WTC11 (cell line): ENCODE data around the gene RGL2. TPM values are rescaled to one million over a fixed set of nuclear protein-coding genes. Genes with fewer than 3 reads are reported as not detected.
A peak's percentile ranks its signal among the peaks of the same experiment; 100 is the strongest.

Experiments used
- ATAC-seq: fragments of 200-7000 bp; cut with Tn5 transposase; 2 replicates; pipeline ENCODE4 v1.10.0; 2021; ENCODE audit warnings: mild to moderate bottlenecking, moderate library complexity
- CTCF ChIA-PET: fragments of 300-600 bp; sonication (Branson Sonifier 250); formaldehyde crosslinking; loops from one replicate; lab custom pipeline; 2021; ENCODE audit warnings: antibody characterized with exemption; lab: Charles Lee
- POLR2A ChIA-PET: fragments of 350-600 bp; sonication (Branson Sonifier 250); formaldehyde crosslinking; loops from one replicate; lab custom pipeline; 2021; ENCODE audit warnings: antibody characterized with exemption; lab: Charles Lee
- DNase-seq: peaks from one replicate; pipeline ENCODE4 v3.0.0; 2021; ENCODE audit warnings: low spot score
- H3K27ac Mint-ChIP-seq: 2 replicates; pipeline ENCODE4 v1.8.0; 2021; ENCODE audit warnings: mixed read lengths
- H3K27me3 Mint-ChIP-seq: 2 replicates; pipeline ENCODE4 v1.8.0; 2021; ENCODE audit warnings: low read depth, mild to moderate bottlenecking, moderate library complexity, mixed read lengths
- H3K36me3 Mint-ChIP-seq: 2 replicates; pipeline ENCODE4 v1.8.0; 2021; ENCODE audit warnings: mixed read lengths
- H3K4me1 Mint-ChIP-seq: 2 replicates; pipeline ENCODE4 v1.8.0; 2022; ENCODE audit warnings: mixed read lengths
- H3K4me3 Mint-ChIP-seq: 2 replicates; pipeline ENCODE4 v1.8.0; 2021; ENCODE audit warnings: mild to moderate bottlenecking, moderate library complexity, mixed read lengths
- H3K9me3 Mint-ChIP-seq: 2 replicates; pipeline ENCODE4 v1.8.0; 2021; ENCODE audit warnings: mixed read lengths
- EMX1 ChIP-seq: fragments of 250-450 bp; sonication (Bioruptor Pico); IDR thresholded peaks from 2 replicates; pipeline ENCODE4 v1.8.0; 2021; ENCODE audit warnings: mild to moderate bottlenecking
- ESRRA ChIP-seq: sonication (generic); formaldehyde crosslinking; IDR thresholded peaks from 2 replicates; pipeline ENCODE4 v1.8.1; 2022; ENCODE audit warnings: mild to moderate bottlenecking, missing genetic modification reagents, borderline replicate concordance
- ETV6 ChIP-seq: sonication (generic); formaldehyde crosslinking; IDR thresholded peaks from 2 replicates; pipeline ENCODE4 v1.8.1; 2022; ENCODE audit warnings: mild to moderate bottlenecking, missing genetic modification reagents
- FOXK1 ChIP-seq: sonication (generic); formaldehyde crosslinking; IDR thresholded peaks from 2 replicates; pipeline ENCODE4 v1.8.0; 2022; ENCODE audit warnings: mild to moderate bottlenecking, moderate library complexity, missing genetic modification reagents
- FOXP1 ChIP-seq: sonication (generic); formaldehyde crosslinking; IDR thresholded peaks from 2 replicates; pipeline ENCODE4 v1.8.0; 2022; ENCODE audit warnings: missing genetic modification reagents, mild to moderate bottlenecking, moderate library complexity, borderline replicate concordance
- NFE2L1 ChIP-seq: sonication (generic); formaldehyde crosslinking; IDR thresholded peaks from 2 replicates; pipeline ENCODE4 v1.8.1; 2023; ENCODE audit warnings: missing genetic modification reagents
- NR1H2 ChIP-seq: sonication (generic); formaldehyde crosslinking; IDR thresholded peaks from 2 replicates; pipeline ENCODE4 v1.9.0; 2021; ENCODE audit warnings: mild to moderate bottlenecking, moderate library complexity, missing genetic modification reagents
- OVOL2 ChIP-seq: fragments of 250-450 bp; sonication (Bioruptor Pico); IDR thresholded peaks from 2 replicates; pipeline ENCODE4 v1.9.0; 2021; ENCODE audit warnings: mild to moderate bottlenecking, borderline replicate concordance
- SP1 ChIP-seq: sonication (generic); formaldehyde crosslinking; conservative IDR thresholded peaks from 2 replicates; pipeline ENCODE4 v1.8.1; 2022; ENCODE audit warnings: missing genetic modification reagents
- TCF7 ChIP-seq: sonication (generic); formaldehyde crosslinking; IDR thresholded peaks from 2 replicates; pipeline ENCODE4 v1.8.0; 2022; ENCODE audit warnings: mild to moderate bottlenecking, low read depth, missing genetic modification reagents, moderate library complexity
- TP53 ChIP-seq: sonication (generic); formaldehyde crosslinking; IDR thresholded peaks from 2 replicates; pipeline ENCODE4 v1.8.1; 2023; ENCODE audit warnings: mild to moderate bottlenecking, missing genetic modification reagents
- ZNF138 ChIP-seq: sonication (generic); formaldehyde crosslinking; conservative IDR thresholded peaks from 2 replicates; pipeline ENCODE4 v1.8.1; 2022; ENCODE audit warnings: mild to moderate bottlenecking, moderate library complexity, missing genetic modification reagents
- ZNF416 ChIP-seq: fragments of 250-450 bp; sonication (Bioruptor Pico); IDR thresholded peaks from 2 replicates; pipeline ENCODE4 v1.9.0; 2021; ENCODE audit warnings: mild to moderate bottlenecking, inconsistent platforms
- ZNF423 ChIP-seq: fragments of 250-450 bp; sonication (Bioruptor Pico); IDR thresholded peaks from 2 replicates; pipeline ENCODE4 v2.1.2; 2022; ENCODE audit warnings: mild to moderate bottlenecking, moderate library complexity
- total RNA-seq: library from RNA; stranded (reverse); gene quantifications from 3 replicates; pipeline ENCODE4 v1.2.3, GENCODE V29; 2021
- TF ChIP-seq, protein P1 (sequence below): sonication (generic); formaldehyde crosslinking; IDR thresholded peaks from 2 replicates; pipeline ENCODE4 v1.8.0; 2022; ENCODE audit warnings: mild to moderate bottlenecking, missing genetic modification reagents
- TF ChIP-seq, protein P2 (sequence below): sonication (generic); formaldehyde crosslinking; IDR thresholded peaks from 2 replicates; pipeline ENCODE4 v1.8.1; 2023; ENCODE audit warnings: mild to moderate bottlenecking, moderate library complexity, missing genetic modification reagents
- TF ChIP-seq, protein P3 (sequence below): sonication (generic); formaldehyde crosslinking; IDR thresholded peaks from 2 replicates; pipeline ENCODE4 v1.8.1; 2022; ENCODE audit warnings: mild to moderate bottlenecking, missing genetic modification reagents, moderate library complexity, borderline replicate concordance
- TF ChIP-seq, protein P4 (sequence below): sonication (generic); formaldehyde crosslinking; IDR thresholded peaks from 2 replicates; pipeline ENCODE4 v1.8.0; 2022; ENCODE audit warnings: missing genetic modification reagents
- TF ChIP-seq, protein P5 (sequence below): sonication (generic); formaldehyde crosslinking; IDR thresholded peaks from 2 replicates; pipeline ENCODE4 v1.8.1; 2022; ENCODE audit warnings: mild to moderate bottlenecking, moderate library complexity, missing genetic modification reagents
- TF ChIP-seq, protein P6 (sequence below): sonication (generic); formaldehyde crosslinking; IDR thresholded peaks from 2 replicates; pipeline ENCODE4 v1.8.1; 2023; ENCODE audit warnings: mild to moderate bottlenecking, missing genetic modification reagents, borderline replicate concordance

Gene RGL2
- total RNA-seq, 1 experiment from 2014 or later = 77.1 TPM

DNA sequence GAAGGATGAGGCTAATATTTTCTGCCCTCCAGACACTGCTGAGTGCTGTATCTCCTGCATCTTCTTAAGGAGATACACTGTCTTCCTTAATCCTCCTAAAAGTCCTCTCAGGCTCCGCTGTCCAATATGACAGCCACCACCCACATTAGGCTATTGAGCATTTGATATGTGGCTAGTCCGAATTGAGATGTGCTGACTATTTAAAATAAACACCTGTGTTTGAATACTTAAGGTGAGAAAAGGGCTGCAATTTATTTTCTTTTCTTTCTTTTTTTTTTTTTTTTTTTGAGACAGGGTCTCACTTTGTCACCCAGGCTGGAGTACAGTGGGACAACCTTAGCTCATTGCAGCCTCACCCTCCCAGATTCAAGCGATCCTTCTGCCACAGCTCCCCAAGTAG lies 3.1 kb upstream of the RGL2 start:
- TF ChIP-seq TCF7 (CRISPR knock-in tag) (no peak), NR1H2 (CRISPR knock-in tag) (no peak), ETV6 (CRISPR knock-in tag) (no peak), ZNF138 (CRISPR knock-in tag) (no peak)
- H3K4me3 Mint-ChIP-seq = no peak overlapping the region
- peaks cover 14% of the 10 kb centered on the region for H3K4me1 Mint-ChIP-seq
- H3K27me3 Mint-ChIP-seq = no peaks in the 10 kb centered on the region
- CTCF ChIA-PET = interaction anchor here (0.7 to 4.0 kb wide), 2 partner anchors 22 to 24 kb away, joined by 4 to 40 read pairs; partner anchors contain the start of gene B3GALT4
- no peak for ATAC-seq
- peaks cover 9% of the 10 kb centered on the region; the same call in 1 of the 2 replicates for H3K36me3 Mint-ChIP-seq
- DNase-seq = no peak
- POLR2A ChIA-PET = no interaction called here
- no peaks in the 10 kb centered on the region for H3K9me3 Mint-ChIP-seq
- H3K27ac Mint-ChIP-seq = no peak overlapping the region

DNA sequence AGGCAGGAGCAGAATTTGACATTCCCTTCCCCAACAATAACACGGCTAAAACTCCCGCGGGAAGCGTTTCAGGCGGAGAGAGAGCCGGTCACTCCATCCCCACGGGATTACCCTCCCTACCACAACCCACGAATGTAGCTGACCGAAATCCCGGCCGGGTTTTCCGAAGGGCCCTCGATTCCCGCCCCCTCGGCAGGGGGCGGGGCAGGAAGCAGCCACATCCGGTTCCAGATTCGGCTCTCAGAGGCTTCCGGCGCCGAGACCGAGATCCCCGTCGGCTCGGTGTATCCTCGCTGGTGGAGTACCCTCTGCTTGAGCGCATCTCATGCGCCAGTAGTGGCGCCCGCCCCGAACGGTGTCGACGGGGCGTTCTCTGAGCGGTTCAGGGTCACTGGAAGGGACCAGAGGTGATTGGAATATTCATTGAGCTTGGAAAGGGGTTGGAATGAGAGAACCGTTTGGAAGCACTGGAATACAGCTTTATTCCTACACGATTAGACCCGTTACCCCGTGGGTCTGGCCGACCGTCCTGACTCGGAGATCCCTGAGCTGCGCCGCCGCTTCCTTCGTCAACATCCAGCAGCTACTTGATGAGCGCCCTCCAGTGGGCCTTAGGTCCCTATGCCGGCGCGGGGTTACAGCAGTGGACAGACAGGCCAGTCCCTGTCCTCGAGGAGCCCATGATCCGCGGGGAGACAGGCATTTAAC lies 649 bp upstream of the RGL2 start:
- CTCF ChIA-PET = interaction anchor here (0.6 to 4.0 kb wide), 18 partner anchors 9 to 127 kb away, joined by 3 to 40 read pairs (median 4); partner anchors contain the start of genes B3GALT4, CUTA, PFDN6 and SYNGAP1
- Mint-ChIP-seq H3K27me3 (no peaks in the 10 kb centered on the region), H3K4me1 (peaks cover 17% of the 10 kb centered on the region), H3K36me3 (peaks cover 9% of the 10 kb centered on the region; the same call in 1 of the 2 replicates), H3K27ac (peak overlapping the region; percentile 100), H3K9me3 (no peaks in the 10 kb centered on the region), H3K4me3 (peak overlapping the region; percentile 99)
- ATAC-seq (peak; percentile 54), DNase-seq (peak; percentile 87)
- POLR2A ChIA-PET = interaction anchor here (0.6 to 1.6 kb wide), 9 partner anchors 9 to 327 kb away, joined by 3 to 19 read pairs (median 4); partner anchors contain the start of genes B3GALT4, PFDN6, RPS18 and VPS52
- TF ChIP-seq SP1 (CRISPR knock-in tag) = peak; percentile 87
- TF ChIP-seq, protein P1, sequence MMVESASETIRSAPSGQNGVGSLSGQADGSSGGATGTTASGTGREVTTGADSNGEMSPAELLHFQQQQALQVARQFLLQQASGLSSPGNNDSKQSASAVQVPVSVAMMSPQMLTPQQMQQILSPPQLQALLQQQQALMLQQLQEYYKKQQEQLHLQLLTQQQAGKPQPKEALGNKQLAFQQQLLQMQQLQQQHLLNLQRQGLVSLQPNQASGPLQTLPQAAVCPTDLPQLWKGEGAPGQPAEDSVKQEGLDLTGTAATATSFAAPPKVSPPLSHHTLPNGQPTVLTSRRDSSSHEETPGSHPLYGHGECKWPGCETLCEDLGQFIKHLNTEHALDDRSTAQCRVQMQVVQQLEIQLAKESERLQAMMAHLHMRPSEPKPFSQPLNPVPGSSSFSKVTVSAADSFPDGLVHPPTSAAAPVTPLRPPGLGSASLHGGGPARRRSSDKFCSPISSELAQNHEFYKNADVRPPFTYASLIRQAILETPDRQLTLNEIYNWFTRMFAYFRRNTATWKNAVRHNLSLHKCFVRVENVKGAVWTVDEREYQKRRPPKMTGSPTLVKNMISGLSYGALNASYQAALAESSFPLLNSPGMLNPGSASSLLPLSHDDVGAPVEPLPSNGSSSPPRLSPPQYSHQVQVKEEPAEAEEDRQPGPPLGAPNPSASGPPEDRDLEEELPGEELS (CRISPR knock-in tag) = 0 out of 2 replicates have a peak, but pooled peaks have one; percentile 69
- TF ChIP-seq, protein P2, sequence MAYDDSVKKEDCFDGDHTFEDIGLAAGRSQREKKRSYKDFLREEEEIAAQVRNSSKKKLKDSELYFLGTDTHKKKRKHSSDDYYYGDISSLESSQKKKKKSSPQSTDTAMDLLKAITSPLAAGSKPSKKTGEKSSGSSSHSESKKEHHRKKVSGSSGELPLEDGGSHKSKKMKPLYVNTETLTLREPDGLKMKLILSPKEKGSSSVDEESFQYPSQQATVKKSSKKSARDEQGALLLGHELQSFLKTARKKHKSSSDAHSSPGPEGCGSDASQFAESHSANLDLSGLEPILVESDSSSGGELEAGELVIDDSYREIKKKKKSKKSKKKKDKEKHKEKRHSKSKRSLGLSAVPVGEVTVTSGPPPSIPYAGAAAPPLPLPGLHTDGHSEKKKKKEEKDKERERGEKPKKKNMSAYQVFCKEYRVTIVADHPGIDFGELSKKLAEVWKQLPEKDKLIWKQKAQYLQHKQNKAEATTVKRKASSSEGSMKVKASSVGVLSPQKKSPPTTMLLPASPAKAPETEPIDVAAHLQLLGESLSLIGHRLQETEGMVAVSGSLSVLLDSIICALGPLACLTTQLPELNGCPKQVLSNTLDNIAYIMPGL (CRISPR knock-in tag) = peak; percentile 82
- TF ChIP-seq, protein P3, sequence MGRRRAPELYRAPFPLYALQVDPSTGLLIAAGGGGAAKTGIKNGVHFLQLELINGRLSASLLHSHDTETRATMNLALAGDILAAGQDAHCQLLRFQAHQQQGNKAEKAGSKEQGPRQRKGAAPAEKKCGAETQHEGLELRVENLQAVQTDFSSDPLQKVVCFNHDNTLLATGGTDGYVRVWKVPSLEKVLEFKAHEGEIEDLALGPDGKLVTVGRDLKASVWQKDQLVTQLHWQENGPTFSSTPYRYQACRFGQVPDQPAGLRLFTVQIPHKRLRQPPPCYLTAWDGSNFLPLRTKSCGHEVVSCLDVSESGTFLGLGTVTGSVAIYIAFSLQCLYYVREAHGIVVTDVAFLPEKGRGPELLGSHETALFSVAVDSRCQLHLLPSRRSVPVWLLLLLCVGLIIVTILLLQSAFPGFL = 0 out of 2 replicates have a peak, but pooled peaks have one; percentile 18
- TF ChIP-seq FOXK1 (CRISPR knock-in tag) = peak; percentile 53; the same call in 1 of the 2 replicates
- no peak; the same call in 1 of the 2 replicates for TF ChIP-seq NFE2L1 (CRISPR knock-in tag)
- TF ChIP-seq, protein P4, sequence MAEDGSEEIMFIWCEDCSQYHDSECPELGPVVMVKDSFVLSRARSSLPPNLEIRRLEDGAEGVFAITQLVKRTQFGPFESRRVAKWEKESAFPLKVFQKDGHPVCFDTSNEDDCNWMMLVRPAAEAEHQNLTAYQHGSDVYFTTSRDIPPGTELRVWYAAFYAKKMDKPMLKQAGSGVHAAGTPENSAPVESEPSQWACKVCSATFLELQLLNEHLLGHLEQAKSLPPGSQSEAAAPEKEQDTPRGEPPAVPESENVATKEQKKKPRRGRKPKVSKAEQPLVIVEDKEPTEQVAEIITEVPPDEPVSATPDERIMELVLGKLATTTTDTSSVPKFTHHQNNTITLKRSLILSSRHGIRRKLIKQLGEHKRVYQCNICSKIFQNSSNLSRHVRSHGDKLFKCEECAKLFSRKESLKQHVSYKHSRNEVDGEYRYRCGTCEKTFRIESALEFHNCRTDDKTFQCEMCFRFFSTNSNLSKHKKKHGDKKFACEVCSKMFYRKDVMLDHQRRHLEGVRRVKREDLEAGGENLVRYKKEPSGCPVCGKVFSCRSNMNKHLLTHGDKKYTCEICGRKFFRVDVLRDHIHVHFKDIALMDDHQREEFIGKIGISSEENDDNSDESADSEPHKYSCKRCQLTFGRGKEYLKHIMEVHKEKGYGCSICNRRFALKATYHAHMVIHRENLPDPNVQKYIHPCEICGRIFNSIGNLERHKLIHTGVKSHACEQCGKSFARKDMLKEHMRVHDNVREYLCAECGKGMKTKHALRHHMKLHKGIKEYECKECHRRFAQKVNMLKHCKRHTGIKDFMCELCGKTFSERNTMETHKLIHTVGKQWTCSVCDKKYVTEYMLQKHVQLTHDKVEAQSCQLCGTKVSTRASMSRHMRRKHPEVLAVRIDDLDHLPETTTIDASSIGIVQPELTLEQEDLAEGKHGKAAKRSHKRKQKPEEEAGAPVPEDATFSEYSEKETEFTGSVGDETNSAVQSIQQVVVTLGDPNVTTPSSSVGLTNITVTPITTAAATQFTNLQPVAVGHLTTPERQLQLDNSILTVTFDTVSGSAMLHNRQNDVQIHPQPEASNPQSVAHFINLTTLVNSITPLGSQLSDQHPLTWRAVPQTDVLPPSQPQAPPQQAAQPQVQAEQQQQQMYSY (CRISPR knock-in tag) = peak; percentile 97
- TF ChIP-seq ZNF423 (CRISPR knock-in tag) = no peak
- TF ChIP-seq FOXP1 (CRISPR knock-in tag) = peak; percentile 64; the same call in 1 of the 2 replicates
- no peak for TF ChIP-seq EMX1
- TF ChIP-seq, protein P5, sequence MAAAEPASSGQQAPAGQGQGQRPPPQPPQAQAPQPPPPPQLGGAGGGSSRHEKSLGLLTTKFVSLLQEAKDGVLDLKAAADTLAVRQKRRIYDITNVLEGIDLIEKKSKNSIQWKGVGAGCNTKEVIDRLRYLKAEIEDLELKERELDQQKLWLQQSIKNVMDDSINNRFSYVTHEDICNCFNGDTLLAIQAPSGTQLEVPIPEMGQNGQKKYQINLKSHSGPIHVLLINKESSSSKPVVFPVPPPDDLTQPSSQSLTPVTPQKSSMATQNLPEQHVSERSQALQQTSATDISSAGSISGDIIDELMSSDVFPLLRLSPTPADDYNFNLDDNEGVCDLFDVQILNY (CRISPR knock-in tag) = peak; percentile 39; the same call in 1 of the 2 replicates
- no peak for TF ChIP-seq OVOL2 (CRISPR knock-in tag)
- TF ChIP-seq, protein P6, sequence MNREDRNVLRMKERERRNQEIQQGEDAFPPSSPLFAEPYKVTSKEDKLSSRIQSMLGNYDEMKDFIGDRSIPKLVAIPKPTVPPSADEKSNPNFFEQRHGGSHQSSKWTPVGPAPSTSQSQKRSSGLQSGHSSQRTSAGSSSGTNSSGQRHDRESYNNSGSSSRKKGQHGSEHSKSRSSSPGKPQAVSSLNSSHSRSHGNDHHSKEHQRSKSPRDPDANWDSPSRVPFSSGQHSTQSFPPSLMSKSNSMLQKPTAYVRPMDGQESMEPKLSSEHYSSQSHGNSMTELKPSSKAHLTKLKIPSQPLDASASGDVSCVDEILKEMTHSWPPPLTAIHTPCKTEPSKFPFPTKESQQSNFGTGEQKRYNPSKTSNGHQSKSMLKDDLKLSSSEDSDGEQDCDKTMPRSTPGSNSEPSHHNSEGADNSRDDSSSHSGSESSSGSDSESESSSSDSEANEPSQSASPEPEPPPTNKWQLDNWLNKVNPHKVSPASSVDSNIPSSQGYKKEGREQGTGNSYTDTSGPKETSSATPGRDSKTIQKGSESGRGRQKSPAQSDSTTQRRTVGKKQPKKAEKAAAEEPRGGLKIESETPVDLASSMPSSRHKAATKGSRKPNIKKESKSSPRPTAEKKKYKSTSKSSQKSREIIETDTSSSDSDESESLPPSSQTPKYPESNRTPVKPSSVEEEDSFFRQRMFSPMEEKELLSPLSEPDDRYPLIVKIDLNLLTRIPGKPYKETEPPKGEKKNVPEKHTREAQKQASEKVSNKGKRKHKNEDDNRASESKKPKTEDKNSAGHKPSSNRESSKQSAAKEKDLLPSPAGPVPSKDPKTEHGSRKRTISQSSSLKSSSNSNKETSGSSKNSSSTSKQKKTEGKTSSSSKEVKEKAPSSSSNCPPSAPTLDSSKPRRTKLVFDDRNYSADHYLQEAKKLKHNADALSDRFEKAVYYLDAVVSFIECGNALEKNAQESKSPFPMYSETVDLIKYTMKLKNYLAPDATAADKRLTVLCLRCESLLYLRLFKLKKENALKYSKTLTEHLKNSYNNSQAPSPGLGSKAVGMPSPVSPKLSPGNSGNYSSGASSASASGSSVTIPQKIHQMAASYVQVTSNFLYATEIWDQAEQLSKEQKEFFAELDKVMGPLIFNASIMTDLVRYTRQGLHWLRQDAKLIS (CRISPR knock-in tag) = no peak
- no peak for TF ChIP-seq ZNF416 (CRISPR knock-in tag)
- peak; percentile 31; the same call in 1 of the 2 replicates for TF ChIP-seq ESRRA (CRISPR knock-in tag)
- no peak for TF ChIP-seq TP53 (CRISPR knock-in tag)
